GM13977 (cell line): ENCODE results near the gene ALMS1.

Experiments
- DNase-seq: peaks from one replicate; pipeline ENCODE4 v3.0.0; 2012; ENCODE audit warnings: low spot score
- in situ Hi-C: fragments of 300-500 bp; cut with MboI; formaldehyde crosslinking; loops from one replicate; pipeline ENCODE4 v1.12.0; 2022; ENCODE audit warnings: low sequenced_read_pairs, low pct_unique_long_range_greater_than_20kb, mixed read lengths, inconsistent platforms; ENCODE audit not compliant: unreplicated experiment
- TF ChIP-seq, protein P1 (sequence below): IDR thresholded peaks from 2 replicates; pipeline ENCODE4 v1.5.1; 2012; ENCODE audit warnings: mild to moderate bottlenecking, control low read depth; ENCODE audit not compliant: insufficient read depth; ENCODE audit errors: extremely low read depth, missing control alignments

Gene ALMS1

DNA sequence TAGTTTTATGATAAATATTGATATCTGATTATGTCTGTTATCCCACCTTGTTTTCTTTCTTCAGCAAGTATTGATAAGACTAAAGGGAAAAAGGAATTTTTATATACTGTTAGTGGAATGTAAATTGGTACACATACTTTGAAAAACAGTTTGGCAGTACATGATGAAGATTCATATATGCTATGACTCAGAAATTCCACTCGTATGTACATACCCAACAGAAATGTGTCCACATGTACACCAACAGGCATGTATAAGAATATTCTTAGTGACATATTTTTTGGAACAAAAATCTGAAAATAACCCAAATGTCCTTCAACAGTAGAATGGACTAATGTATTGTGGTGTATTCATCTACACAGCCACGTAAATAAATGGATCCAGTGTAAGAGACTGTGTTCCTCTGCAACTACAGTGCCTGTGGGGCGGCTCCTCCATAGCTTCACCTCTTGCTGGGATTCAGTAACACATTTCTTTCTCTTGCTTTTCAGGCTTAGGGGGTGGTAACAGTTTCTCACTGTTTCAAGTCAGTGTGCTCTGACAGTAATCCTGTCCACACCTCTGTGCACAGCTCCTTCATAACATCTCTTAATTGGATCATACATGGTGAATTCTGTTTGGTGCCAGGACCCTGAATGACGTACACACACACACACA, 35.5 kb upstream of the ALMS1 start:
- in situ Hi-C loops: no loop called here
- TF ChIP-seq, protein P1, sequence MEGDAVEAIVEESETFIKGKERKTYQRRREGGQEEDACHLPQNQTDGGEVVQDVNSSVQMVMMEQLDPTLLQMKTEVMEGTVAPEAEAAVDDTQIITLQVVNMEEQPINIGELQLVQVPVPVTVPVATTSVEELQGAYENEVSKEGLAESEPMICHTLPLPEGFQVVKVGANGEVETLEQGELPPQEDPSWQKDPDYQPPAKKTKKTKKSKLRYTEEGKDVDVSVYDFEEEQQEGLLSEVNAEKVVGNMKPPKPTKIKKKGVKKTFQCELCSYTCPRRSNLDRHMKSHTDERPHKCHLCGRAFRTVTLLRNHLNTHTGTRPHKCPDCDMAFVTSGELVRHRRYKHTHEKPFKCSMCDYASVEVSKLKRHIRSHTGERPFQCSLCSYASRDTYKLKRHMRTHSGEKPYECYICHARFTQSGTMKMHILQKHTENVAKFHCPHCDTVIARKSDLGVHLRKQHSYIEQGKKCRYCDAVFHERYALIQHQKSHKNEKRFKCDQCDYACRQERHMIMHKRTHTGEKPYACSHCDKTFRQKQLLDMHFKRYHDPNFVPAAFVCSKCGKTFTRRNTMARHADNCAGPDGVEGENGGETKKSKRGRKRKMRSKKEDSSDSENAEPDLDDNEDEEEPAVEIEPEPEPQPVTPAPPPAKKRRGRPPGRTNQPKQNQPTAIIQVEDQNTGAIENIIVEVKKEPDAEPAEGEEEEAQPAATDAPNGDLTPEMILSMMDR: no peak
- DNase-seq: no peak

GRCh38 chr2:73356097-73356496, 29.5 kb upstream of the ALMS1 start:
- TF ChIP-seq, protein P1: no peak
- in situ Hi-C loops: no loop called here
- DNase-seq: no peak

DNA sequence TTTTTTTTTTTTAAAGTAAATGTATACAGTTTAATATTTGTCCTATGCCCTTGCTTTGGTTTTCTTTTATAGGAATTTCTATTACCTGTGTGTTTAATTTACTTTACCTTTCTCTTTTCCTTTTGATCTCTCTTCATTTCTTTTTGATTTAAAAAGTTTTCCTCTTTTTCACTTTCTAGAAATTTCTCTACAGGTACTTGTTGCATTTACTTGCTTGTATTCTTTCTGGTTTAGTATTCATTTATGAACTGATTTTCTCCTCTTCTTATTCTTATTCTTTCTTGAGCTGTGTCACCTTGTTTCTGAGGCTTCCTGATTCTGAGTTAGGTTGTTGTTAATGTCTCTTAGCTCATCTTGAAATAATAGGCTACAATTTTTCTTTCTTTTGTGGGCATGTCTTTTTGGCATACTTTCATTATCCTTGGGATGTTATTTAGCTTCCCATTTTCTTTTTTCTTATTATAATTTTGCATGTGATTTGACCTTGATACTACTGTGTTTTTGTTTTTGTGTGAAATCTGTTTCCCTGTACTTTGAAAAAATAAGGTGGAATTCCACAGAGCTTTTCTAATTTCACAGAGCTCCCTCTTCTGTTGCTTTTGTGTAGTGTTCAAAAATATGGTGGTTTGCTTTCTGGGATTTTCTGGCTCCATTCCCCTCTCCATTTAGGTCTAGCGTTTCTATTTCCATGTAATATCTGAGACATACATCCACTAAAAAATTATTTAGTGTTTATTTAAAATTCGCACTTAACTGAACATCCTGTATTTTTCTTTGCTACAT, 25.5 kb upstream of the ALMS1 start:
- TF ChIP-seq, protein P1: peak; percentile 31
- DNase-seq: no peak
- in situ Hi-C loops: no loop called here

DNA sequence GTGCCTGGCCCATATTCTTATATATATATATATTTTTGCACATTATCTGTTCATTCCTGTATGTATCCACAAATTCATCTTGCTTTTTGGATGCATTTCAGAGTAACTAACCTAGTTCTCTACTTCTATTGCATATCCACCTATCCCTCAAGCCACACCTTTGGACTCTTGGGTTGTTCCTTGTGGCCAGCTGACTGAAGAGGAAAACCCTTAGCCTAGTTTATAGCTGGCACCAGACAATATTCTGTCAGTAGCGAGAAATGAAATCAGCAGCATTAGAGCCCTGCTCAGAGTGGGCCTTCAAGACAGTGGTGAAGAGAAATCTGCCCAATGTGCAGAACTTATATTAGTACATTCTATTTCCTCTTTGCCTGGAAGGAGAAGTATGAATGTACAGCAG, 19.6 kb upstream of the ALMS1 start:
- no peak for DNase-seq
- in situ Hi-C loops: no loop called here
- TF ChIP-seq, protein P1: no peak

GRCh38 chr2:73368781-73369180, 16.9 kb upstream of the ALMS1 start:
- TF ChIP-seq, protein P1: no peak
- in situ Hi-C loops: no loop called here
- no peak for DNase-seq

DNA sequence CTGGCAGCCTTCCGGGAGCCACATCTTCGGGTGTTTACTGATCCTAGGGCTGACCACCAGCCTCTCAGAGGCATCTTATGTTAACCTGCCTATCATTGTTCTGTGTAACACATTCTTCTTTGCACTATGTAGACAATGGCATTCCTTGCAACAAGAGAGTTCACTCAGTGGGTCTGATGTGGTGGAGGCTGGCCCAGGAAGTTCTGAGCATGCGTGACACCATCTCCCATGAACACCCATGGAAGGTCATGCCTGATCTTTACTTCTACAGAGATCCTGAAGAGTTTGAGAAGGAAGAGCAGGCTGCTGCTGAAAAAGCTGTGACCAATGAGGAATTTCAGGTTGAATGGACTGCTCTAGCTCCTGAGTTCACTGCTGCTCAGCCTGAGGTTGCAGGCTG, 15.3 kb upstream of the ALMS1 start:
- TF ChIP-seq, protein P1: no peak
- in situ Hi-C loops: no loop called here
- DNase-seq: no peak
